ENCODE results near the gene DNER.
"Not testable (repeated sequence)": the region's sequence is repeated elsewhere in the genome, so short reads cannot be mapped to it uniquely, and the experiment has no call there.

Gene DNER

GRCh38 chr2:229714080-229714735 is at the start of gene DNER:
Gene DNER (minus strand): TSS chr2:229714555. CDS start chr2:229714423, 132 bp downstream.
- DNase-seq (ENCODE audit: low read depth), result no peak

- no peak for DNase-seq (ENCODE audit: low read depth)
Measured at GRCh38 chr2:229761663-229762062, 47.3 kb upstream of the DNER start.

- not testable (repeated sequence) for DNase-seq (ENCODE audit: low read depth)
Measured at GRCh38 chr2:229757462-229757861, 43.1 kb upstream of the DNER start.

GRCh38 chr2:229752970-229753729 is 38.8 kb upstream of the DNER start:
- DNase-seq (ENCODE audit: low read depth), result no peak

GRCh38 chr2:229749779-229750178 is 35.4 kb upstream of the DNER start:
- DNase-seq (ENCODE audit: low read depth), result no peak

- DNase-seq (ENCODE audit: low read depth), result no peak
Measured at GRCh38 chr2:229748950-229749349, 34.6 kb upstream of the DNER start.

- not testable (repeated sequence) for DNase-seq (ENCODE audit: low read depth)
Measured at GRCh38 chr2:229742691-229743090, 28.3 kb upstream of the DNER start.

- DNase-seq (ENCODE audit: low read depth), result no peak
Measured at GRCh38 chr2:229740279-229740678, 25.9 kb upstream of the DNER start.

GRCh38 chr2:229738024-229738625 is 23.8 kb upstream of the DNER start:
- no peak for DNase-seq (ENCODE audit: low read depth)

GRCh38 chr2:229734410-229734809 is 20.1 kb upstream of the DNER start:
- no peak for DNase-seq (ENCODE audit: low read depth)

- no peak for DNase-seq (ENCODE audit: low read depth)
Measured at GRCh38 chr2:229733611-229734245, 19.4 kb upstream of the DNER start.

- no peak for DNase-seq (ENCODE audit: low read depth)
Measured at GRCh38 chr2:229732897-229733296, 18.5 kb upstream of the DNER start.

GRCh38 chr2:229731916-229732315 is 17.6 kb upstream of the DNER start:
- no peak for DNase-seq (ENCODE audit: low read depth)

GRCh38 chr2:229731363-229731762 is 17.0 kb upstream of the DNER start:
- no peak for DNase-seq (ENCODE audit: low read depth)

- no peak for DNase-seq (ENCODE audit: low read depth)
Measured at GRCh38 chr2:229728370-229728769, 14.0 kb upstream of the DNER start.

- no peak for DNase-seq (ENCODE audit: low read depth)
Measured at GRCh38 chr2:229726643-229727042, 12.3 kb upstream of the DNER start.

- DNase-seq (ENCODE audit: low read depth), result no peak
Measured at GRCh38 chr2:229725716-229726574, 11.6 kb upstream of the DNER start.

GRCh38 chr2:229723192-229723591 is 8.8 kb upstream of the DNER start:
- not testable (repeated sequence) for DNase-seq (ENCODE audit: low read depth)

GRCh38 chr2:229719926-229720647 is 5.7 kb upstream of the DNER start:
- DNase-seq (ENCODE audit: low read depth), result no peak

GRCh38 chr2:229718057-229718456 is 3.7 kb upstream of the DNER start:
- no peak for DNase-seq (ENCODE audit: low read depth)

- no peak for DNase-seq (ENCODE audit: low read depth)
Measured at GRCh38 chr2:229715895-229716507, 1.6 kb upstream of the DNER start.

Data from HS-27A (cell line).